Measurements from ENCODE around the gene HOXB4. TPM values are rescaled to one million over a fixed set of nuclear protein-coding genes. Genes with fewer than 3 reads are reported as not detected.

Gene HOXB4
- total and polyA plus RNA-seq, 10 of the 15 experiments (the other 5 are each of a cell fraction or from before 2014, with no cell fraction given) = 0.35 to 5.8 (median 3.0) TPM

GRCh38 chr17:48589060-48589830 lies 11.1 kb upstream of the HOXB4 start:
- DNase-seq (ENCODE audit: low read depth, low spot score) = no peak
- TF ChIP-seq BRCA1 (IDR thresholded peaks at IDR 0.05; ENCODE audit: low read depth, low read length) (no peak), HDAC2 (IDR thresholded peaks at IDR 0.05) (no peak), NR2C1 (IDR thresholded peaks at IDR 0.05) (no peak), CUX1 (IDR thresholded peaks at IDR 0.05; ENCODE audit: insufficient replicate concordance, low read depth, low read length) (no peak), MTA2 (IDR thresholded peaks at IDR 0.05; ENCODE audit: low read depth) (no peak), RCOR1 (conservative IDR thresholded peaks at IDR 0.05; ENCODE audit: low read depth, low read length) (no peak), BACH1 (IDR thresholded peaks at IDR 0.05; ENCODE audit: borderline replicate concordance) (no peak), SKIL (IDR thresholded peaks at IDR 0.05; ENCODE audit: low read depth, poor library complexity, severe bottlenecking) (no peak), CHD1 (IDR thresholded peaks at IDR 0.05; ENCODE audit: low read depth, low read length) (no peak), SMAD1 (IDR thresholded peaks at IDR 0.05; ENCODE audit: low read depth, partially characterized antibody) (no peak), POLR2AphosphoS5 (IDR thresholded peaks at IDR 0.05; ENCODE audit: low read length) (no peak), PBX3 (IDR thresholded peaks at IDR 0.05; ENCODE audit: insufficient replicate concordance, low read depth, low read length) (no peak), NRF1 (conservative IDR thresholded peaks at IDR 0.05; ENCODE audit: low read depth, low read length) (no peak), EZH2 (IDR thresholded peaks at IDR 0.05; ENCODE audit: borderline replicate concordance, control insufficient read depth, low read depth, low read length) (no peak)

More at GRCh38 chr17:48589060-48589830, 11.1 kb upstream of the HOXB4 start:
- H2AFZ ChIP-seq (ENCODE audit: control insufficient read depth, low read depth, low read length) = no peak overlapping the region
- in situ Hi-C loops (cut with MboI) = no loop called here
- H3K4me3 ChIP-seq = no peak overlapping the region
- peaks cover 0 to 8% of the 10 kb centered on the region in 2 experiments; a peak in 3 of 4 replicates for H3K27me3 ChIP-seq (replicated peaks in 1 of 2; ENCODE audit: control insufficient read depth in 2 of 2, insufficient read depth in 2 of 2, low read length in 1 of 2)
- no peaks in the 10 kb centered on the region for H4K20me1 ChIP-seq (ENCODE audit: control insufficient read depth, insufficient read depth)
- no peak overlapping the region for H3K9ac ChIP-seq (ENCODE audit: control insufficient read depth, insufficient read depth, low read length)
- no TSS peak for BruUV-seq (replicated peaks)
- H3K4me1 ChIP-seq (ENCODE audit: control insufficient read depth, insufficient read depth, low read length) = no peaks in the 10 kb centered on the region
- no peaks in the 10 kb centered on the region for H3K36me3 ChIP-seq (ENCODE audit: control insufficient read depth in 2 of 2, insufficient read depth in 2 of 2, low read length in 1 of 2)
- WGBS (ENCODE audit: insufficient coverage, insufficient replicate concordance, low lambda C conversion rate, missing lambda C conversion rate) = 32% methylated on average over 10 of the region's 10 CpGs
- intact Hi-C loops (cut with micrococcal nuclease; ENCODE audit: unreplicated experiment) = no loop called here
- POLR2A ChIA-PET = interaction anchor here (0.6 kb wide), 3 partner anchors 502 to 752 kb away, joined by 3 to 6 read pairs (median 3); no protein-coding TSS in a partner anchor
- no peak overlapping the region for H3K4me2 ChIP-seq (ENCODE audit: control insufficient read depth, insufficient read depth)
- H3K79me2 ChIP-seq (ENCODE audit: control insufficient read depth, insufficient read depth, low read length) = no peaks in the 10 kb centered on the region
- ATAC-seq = no peak
- no peak overlapping the region for H3K27ac ChIP-seq (ENCODE audit: control insufficient read depth, insufficient read depth)
- no peaks in the 10 kb centered on the region for H3K9me3 ChIP-seq (replicated peaks; ENCODE audit: control insufficient read depth, insufficient read depth, low read length)
- RAD21 ChIA-PET (ENCODE audit: unreplicated experiment) = interaction anchor here (0.9 to 2.6 kb wide), 10 partner anchors 24 to 509 kb away, joined by 3 to 13 read pairs (median 6); no protein-coding TSS in a partner anchor
- no peak for FAIRE-seq
- SMC1A ChIA-PET (ENCODE audit: uncharacterized antibody, unreplicated experiment) = interaction anchor here (0.6 to 3.0 kb wide), 11 partner anchors 10 to 517 kb away, joined by 3 to 23 read pairs (median 4); no protein-coding TSS in a partner anchor
- CTCF ChIA-PET = interaction anchor here (0.7 to 3.3 kb wide), 12 partner anchors 12 to 540 kb away, joined by 3 to 22 read pairs (median 4); no protein-coding TSS in a partner anchor

Data from GM12878 (cell line).